Right ventricle myocardium inferior (tissue), 1 donor: Measurements from ENCODE around the gene GGACT. TPM values are rescaled to one million over a fixed set of nuclear protein-coding genes. Genes with fewer than 3 reads are reported as not detected.
"Not testable (repeated sequence)": the region's sequence is repeated elsewhere in the genome, so short reads cannot be mapped to it uniquely, and the experiment has no call there.

Experiments
- ATAC-seq: fragments of 200-7000 bp; cut with Tn5 transposase; one replicate; pipeline ENCODE4 v1.9.1; 2020; ENCODE audit warnings: mild to moderate bottlenecking, moderate library complexity
- DNase-seq: peaks from one replicate; pipeline ENCODE4 v3.0.0; 2021; ENCODE audit errors: missing footprints
- intact Hi-C: fragments of 100-400 bp; cut with DNase I; formaldehyde crosslinking; loops from one replicate; pipeline ENCODE4 v1.11.0; 2022
- total RNA-seq: library from RNA; stranded (reverse); fragmentation: NEBNext Ultra II Directional; extraction: Animal tissue kit (Norgen Biotek cat#: 25700); gene quantifications from one replicate; pipeline ENCODE4 v1.2.1, GENCODE V29; 2021
- donor health status: DM: no; HTN: yes; CAD: no; lungs with severe emphysema.

GGACT gene
- total RNA-seq, 1 donor from 2014 or later = 1.4 TPM

GRCh38 chr13:100604918-100605710, 16.5 kb upstream of the GGACT start:
- intact Hi-C loops = no loop called here
- ATAC-seq = no peak
- no peak for DNase-seq

GRCh38 chr13:100602493-100603111, 14.0 kb upstream of the GGACT start:
- ATAC-seq = no peak
- DNase-seq = no peak
- intact Hi-C loops = no loop called here

GRCh38 chr13:100601716-100602115, 13.1 kb upstream of the GGACT start:
- intact Hi-C loops = no loop called here
- DNase-seq (no peak), ATAC-seq (no peak)

DNA sequence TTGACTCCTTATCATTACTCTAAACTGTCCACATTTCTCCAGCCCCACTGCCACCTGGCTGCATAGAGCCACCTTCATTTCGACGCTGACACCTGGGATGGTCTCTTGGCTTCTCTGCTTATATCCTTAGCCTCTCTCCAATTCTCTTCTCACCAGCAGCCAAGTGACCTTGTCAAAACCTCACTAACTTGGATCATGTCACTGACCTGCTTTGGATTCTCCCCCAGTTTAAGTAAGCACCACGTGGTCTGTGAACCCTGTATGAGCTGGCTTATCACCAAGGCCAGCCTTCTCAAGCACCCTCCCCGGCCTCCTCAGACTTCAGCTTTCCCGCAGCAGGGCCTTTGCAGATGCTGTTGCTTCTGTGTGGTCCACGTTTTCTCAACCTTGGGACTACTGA, 12.3 kb upstream of the GGACT start:
- ATAC-seq (no peak), DNase-seq (no peak)
- intact Hi-C loops = no loop called here

DNA sequence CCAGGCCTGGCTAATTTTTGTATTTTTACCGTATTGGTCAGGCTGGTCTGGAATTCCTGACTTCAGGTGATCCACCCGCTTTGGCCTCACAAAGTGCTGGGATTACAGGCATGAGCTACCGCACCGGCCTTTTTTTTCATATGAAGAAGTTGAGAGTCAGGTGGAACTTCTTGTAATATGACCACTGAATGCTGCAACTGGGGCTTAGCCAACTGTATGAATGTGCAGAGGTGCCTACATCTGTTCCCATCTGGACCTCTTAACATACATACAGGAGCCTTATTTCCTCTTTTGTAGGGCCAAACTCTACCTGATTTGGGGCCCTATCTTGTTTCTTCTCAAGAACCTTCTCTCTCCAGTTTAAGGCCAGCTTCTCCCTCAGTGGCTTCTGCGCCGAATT, 11.9 kb upstream of the GGACT start:
- intact Hi-C loops = no loop called here
- ATAC-seq = no peak
- no peak for DNase-seq

DNA sequence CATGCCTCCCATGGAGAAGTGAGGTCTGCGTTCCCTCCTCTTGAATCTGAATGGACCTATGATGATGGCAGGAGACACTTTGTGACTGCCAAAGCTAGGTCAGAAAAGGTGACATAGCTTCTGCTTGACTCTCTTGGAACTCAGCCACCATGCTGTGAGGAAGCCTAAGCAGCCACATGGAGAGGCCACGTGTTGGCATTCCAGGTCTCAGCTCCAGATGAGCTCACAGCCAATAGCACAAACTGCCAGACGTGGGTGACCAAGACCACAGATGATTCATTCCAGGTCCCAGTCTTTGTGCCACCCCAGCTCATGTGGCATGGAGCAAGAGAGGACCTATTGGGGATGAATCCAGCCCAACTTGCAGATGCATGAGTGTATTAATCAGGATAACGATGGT, 8.7 kb upstream of the GGACT start:
- DNase-seq (no peak), ATAC-seq (no peak)
- intact Hi-C loops = no loop called here

- no peak for DNase-seq
- no peak for ATAC-seq
- intact Hi-C loops = no loop called here
Measured at GRCh38 chr13:100596516-100596915, 7.9 kb upstream of the GGACT start.

- no peak for DNase-seq
- intact Hi-C loops = no loop called here
- no peak for ATAC-seq
Measured at GRCh38 chr13:100594731-100595130, 6.1 kb upstream of the GGACT start.

DNA sequence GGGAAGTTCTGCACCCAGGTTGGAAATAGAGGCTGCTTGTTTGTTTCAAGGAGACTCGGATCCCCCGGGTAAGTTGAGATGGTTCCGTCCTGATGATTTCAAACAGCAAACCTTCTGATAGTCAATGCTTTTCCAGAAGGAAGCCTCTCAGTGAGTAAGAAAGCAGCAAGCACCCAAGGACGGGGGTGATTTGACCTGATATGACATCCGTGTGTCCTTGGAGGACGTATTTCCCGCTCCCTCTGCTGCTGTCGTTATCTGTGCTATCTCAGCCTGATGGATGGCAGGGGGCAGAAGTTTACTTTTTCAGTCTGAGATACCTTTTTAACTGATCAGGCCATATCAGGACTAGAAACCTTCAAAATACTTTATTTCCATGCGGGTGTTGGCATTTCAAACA, 5.7 kb upstream of the GGACT start:
- no peak for DNase-seq
- intact Hi-C loops = no loop called here
- no peak for ATAC-seq

GRCh38 chr13:100589178-100589725, 663 bp upstream of the GGACT start:
- intact Hi-C loops = no loop called here
- no peak for DNase-seq
- ATAC-seq = no peak

DNA sequence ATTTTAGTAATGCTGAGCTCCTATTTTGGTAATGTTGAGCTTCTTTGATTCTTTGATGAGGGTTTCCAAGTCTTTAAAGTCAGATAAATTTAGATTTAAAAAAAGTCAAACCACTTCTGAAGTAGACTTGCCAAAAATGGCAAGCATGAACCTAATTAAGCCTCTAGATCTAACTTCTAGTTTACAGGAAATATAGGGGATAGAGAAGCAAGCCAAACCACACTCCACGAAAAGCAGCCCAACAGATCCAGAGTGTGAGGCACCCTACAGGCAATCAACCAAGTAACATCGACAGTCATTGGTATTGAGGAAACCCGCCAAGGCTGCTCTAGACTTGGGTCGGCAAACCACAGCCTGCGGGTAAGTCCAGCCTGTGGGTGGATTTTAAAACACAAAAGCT, 3.7 kb downstream of the GGACT start:
- ATAC-seq (no peak), DNase-seq (no peak)
- intact Hi-C loops = no loop called here

DNA sequence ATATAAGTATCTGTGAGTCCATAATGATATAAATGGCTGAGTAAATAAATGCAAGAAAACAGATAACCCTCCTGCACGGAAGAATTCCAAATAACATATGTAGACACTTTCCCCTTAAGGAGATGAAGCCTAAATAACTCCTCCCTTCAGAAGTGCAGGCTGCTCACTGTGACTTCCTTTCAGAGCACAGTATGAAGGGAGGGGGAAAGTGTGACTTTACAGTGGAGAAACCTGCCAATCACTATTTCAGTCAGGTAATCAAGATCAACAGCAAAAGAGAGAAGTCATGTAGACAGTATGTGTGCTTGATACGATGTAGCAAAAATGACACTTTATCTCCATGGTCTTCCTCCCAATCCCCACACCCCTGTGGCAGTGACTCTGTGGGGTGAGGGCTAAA, 7.1 kb downstream of the GGACT start:
- intact Hi-C loops = no loop called here
- DNase-seq (no peak), ATAC-seq (no peak)

- intact Hi-C loops = no loop called here
- ATAC-seq = no peak
- DNase-seq = no peak
Measured at GRCh38 chr13:100581030-100581429, 7.6 kb downstream of the GGACT start.

DNA sequence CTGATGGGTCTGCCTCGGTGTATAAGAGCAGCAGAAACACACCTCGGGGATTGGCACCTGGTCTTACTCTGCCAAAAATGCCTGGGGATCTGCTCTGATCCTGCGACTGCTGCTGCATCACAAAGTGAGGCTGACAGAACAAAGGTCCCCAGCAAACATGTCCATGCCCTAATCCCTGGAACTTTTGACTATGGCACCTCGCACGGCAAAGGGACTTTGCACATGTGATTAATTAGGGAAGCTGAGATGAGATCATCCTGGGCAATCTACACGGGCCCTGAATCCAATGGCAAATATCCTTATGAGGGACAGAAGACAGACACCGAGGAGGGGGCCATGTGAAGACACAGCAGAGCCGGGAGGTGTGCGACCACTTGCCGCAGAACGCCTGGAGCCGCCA, 8.5 kb downstream of the GGACT start:
- no peak for DNase-seq
- intact Hi-C loops = no loop called here
- no peak for ATAC-seq

DNA sequence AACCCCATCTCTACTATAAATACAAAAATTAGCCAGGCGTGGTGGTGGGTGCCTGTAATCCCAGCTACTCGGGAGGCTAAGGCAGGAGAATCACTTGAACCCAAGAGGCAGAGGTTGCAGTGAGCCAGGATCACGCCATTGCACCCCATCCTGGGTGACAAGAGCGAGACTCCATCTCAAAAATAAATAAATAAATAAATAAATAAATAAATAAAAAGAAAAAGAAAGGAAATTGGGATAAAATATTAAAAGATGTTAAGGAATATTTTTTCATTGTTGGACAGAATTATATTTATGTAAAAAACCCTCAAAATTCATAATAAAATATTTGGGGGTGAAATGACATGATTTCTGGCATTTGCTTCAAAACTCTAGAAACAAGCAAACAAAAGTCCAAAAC, 11.3 kb downstream of the GGACT start:
- DNase-seq, intact Hi-C loops, ATAC-seq: not testable (repeated sequence)

DNA sequence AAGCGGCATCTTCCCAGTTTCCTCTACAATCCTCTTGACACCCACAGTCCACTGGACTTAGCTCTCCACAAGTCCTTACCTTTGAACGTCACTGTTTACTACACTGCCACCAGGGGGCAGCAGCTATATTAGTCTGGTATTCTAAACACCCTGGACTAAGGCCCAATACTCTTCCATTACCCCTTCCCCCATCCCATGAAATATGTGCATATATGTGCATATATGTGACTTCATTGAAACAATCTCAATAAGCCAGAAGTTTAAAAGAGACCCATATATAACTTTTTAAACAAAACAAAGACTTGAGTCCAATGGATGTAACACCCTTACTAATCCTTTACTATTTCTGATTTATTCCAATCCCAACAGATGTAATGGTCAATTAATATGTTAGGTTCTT, 15.5 kb downstream of the GGACT start:
- no peak for DNase-seq
- intact Hi-C loops = no loop called here
- ATAC-seq = peak; percentile 72

- ATAC-seq (no peak), DNase-seq (no peak)
- intact Hi-C loops = no loop called here
Measured at GRCh38 chr13:100566543-100566942, 22.0 kb downstream of the GGACT start.

GRCh38 chr13:100565286-100565685, 23.3 kb downstream of the GGACT start:
- intact Hi-C loops = no loop called here
- DNase-seq (no peak), ATAC-seq (no peak)

DNA sequence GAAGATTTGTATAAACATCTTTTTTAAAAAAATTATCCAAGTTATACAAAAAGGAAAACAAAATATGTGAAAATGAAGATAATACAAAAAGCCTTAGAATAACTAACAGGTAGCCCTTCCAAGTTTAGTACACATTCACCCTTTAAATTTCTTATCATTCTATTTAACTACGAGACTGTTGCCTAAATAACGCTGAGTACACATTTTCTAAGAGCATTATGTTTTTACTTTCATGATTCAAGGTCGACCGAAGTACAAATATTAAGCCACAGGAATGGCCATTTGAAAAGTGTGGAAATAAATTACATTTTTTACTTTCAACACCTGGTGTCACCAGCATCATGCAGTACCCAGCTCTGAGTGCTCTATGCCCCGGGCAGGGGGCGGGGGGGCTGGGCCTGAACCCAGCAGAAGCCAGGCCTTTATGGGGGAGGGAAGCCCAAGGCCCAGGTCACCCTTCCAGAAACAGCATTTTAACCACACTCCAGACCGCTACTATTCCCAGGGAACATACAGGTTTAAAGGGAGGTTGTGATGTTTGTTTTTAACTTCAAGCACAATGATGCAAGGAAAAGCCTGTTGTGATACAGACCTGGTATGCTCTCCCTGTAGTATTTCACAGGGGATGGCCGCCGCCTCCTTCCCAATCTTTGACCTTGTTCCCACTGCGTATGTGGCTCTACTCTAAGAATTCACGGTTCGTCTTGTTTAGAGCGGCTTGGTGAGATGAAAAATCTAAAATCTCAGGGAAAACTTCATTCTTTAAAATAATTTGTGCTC, 24.0 kb downstream of the GGACT start:
- intact Hi-C loops = no loop called here
- ATAC-seq (no peak), DNase-seq (no peak)

GRCh38 chr13:100563779-100564178, 24.8 kb downstream of the GGACT start:
- intact Hi-C loops = no loop called here
- ATAC-seq = no peak
- no peak for DNase-seq
